Lower leg skin (tissue), 3 donors: ENCODE results near the gene PCARE.

Experiments
- CTCF ChIP-seq, 3 donors: fragments of 450-650 bp; IDR thresholded peaks; one replicate each; pipeline ENCODE4 v1.5.1; 2016; ENCODE audit warnings: antibody characterized with exemption in 3 of 3, mild to moderate bottlenecking in 3 of 3, moderate library complexity in 2 of 3
- POLR2A ChIP-seq, 2 donors: fragments of 450-650 bp; IDR thresholded peaks; one replicate each; pipeline ENCODE4 v1.6.1; 2016 to 2017; ENCODE audit warnings: antibody characterized with exemption in 2 of 2, mild to moderate bottlenecking in 1 of 2, moderate library complexity in 1 of 2

- TF ChIP-seq CTCF (IDR thresholded peaks at IDR 0.05), result no peak
- TF ChIP-seq POLR2A (IDR thresholded peaks at IDR 0.05), result no peak
These were observed 33.1 kb downstream of the PCARE start for GRCh38 chr2:29041161-29041660.
